Measurements from ENCODE around the gene BMAL2.

Gene BMAL2

DNA sequence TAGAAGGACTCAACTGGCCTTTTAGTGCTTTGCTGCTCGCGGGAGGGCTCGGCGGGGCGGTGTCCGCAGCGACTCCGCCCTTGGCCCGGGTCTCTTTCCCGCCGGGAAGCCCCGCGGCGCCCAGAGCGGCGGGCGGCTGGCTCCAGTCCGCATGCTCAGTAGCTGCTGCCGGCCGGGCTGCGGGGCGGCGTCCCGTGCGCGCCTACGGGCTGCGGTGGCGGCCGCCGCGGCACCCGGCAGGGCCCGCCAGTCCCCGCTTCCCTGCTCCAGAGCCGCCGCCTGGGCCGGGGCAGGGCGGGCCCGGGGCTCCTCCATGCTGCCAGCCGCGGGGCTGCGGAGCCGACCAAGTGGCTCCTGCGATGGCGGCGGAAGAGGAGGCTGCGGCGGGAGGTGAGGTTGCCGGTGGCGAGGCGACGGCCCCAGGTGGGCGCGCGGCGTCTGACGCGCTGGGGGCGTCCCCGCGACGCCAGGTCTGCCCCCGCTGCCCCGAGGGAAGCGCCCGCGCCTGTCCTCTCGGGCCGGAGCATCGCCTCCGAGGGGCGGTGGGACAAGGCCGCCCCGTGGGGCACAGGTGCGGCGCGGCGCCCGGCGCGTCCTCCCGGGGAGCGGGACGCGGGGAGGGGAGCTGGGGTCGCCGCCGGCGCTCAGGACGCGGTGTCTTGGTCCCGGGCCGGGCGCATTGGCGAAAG lies at the start of gene BMAL2:
Gene BMAL2, plus strand, starts transcription at position 123 of the 689 bp plus-strand sequence. Its CDS starts 237 bp downstream, at position 360.
- DNase-seq: peak; percentile 49

- DNase-seq: no peak
Observed at GRCh38 chr12:27284021-27284420, 48.6 kb upstream of the BMAL2 start.

- DNase-seq: no peak
Observed at GRCh38 chr12:27284751-27285150, 47.9 kb upstream of the BMAL2 start.

DNA sequence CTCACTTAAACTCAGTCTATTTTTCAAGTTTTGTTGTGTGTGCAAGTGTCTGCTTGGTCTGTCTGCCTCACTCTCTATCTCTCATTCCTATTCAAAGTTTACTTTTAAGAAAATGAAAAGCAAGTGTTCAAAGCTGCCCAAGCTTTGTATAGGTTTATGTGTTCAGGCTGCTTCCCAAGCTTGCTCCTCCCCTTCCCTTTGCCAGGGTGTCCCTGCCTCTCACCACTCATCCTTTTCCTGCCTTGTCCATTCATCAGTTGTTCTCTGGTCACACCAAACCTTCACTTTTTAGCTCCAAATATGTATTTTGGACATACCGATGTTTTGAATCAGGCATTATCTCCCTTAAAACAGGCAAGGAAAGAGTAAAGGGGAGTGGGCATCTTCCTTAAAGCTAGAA lies 47.2 kb upstream of the BMAL2 start:
- no peak for DNase-seq

DNA sequence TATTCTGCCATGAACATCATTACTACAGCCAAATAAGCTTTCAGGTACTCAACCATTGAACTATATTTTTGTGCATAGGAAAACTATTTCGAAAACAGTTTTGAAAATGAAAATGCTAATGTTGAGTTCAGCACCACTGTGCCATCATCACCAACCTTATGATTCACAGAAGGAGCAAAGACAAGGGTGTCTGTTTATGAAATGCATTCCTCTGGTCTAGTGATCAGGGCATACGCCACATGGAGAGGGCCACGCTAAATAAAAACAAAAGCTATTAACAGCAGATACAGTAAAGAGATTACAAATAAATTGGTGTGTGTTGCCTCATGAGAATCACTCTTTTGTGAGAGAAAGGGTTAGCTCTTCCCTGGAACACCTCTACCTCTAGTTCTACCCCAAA lies 43.2 kb upstream of the BMAL2 start:
- DNase-seq: no peak

GRCh38 chr12:27290501-27291168 lies 42.0 kb upstream of the BMAL2 start:
- DNase-seq: no peak

DNA sequence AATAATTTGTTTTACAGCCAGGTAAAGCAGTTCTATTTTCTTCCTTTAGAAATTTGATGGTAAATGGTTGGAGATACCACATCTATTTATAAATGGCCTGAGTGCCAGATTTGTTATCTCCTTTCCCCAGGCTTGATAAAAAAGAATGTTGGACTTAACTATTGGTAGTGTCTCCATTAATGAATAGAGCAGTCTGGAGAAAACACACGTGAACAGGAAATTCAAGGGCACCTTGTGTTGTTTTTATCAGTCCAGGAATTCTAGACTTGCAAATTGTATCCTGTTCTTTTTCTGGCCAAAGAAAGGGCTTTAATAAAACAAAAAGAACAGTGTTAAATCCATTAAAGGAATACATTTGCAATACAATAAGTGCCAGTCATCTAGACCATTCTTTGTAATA lies 40.8 kb upstream of the BMAL2 start:
- DNase-seq: no peak

DNA sequence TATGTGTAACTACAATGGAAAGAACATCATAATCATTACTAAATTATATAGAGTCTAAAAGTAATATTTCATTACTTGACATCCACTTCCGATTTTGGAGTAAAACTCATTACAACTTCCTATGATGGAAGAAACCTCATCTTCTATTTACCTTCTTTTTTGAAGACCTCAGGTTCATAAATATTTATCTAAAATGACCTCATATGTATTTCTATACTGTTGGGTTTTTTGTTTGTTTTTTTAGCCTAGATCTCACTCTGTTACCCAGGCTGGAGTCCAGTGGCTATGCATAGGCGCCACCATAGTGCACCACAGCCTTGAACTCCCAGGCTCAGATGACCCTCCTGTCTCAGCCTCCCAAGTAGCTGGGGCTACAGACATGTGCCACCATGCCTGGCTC lies 39.9 kb upstream of the BMAL2 start:
- DNase-seq: no peak

DNA sequence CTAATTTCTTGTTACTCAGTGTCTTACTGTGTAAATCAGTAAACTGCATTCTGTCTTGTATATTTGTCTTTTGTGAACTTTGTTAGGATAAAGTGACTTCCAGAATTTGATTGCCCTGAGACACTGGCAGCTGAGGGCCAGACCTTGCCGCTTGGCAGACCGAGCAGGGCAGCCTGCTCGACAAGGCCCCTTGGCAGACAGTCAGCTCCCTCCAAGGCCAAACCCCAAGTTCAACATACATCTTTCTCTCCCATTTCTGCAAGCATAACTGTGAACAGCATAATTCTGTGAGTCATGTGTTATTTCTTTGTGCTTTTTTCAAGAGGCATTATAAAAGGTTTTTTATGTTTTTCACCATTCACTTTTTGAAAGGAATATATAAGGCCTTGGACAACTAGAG lies 39.2 kb upstream of the BMAL2 start:
- DNase-seq: no peak

GRCh38 chr12:27296674-27297073 lies 36.0 kb upstream of the BMAL2 start:
- no peak for DNase-seq

DNA sequence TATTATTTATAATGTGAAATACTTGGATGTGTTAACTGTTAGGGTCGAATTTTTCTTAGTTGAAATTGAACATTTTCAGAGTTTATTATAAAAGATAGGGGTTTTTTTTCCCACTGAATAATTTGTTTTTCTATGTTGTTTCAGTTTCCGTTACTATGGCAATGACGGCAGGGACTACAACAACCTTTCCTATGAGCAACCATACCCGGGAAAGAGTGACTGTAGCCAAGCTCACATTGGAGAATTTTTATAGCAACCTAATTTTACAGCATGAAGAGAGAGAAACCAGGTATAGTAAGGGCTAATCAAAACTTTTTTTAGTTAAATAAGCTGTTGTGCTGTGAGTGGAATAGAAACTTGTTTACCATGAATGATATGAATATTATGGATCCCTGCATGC lies 35.1 kb upstream of the BMAL2 start:
- DNase-seq: no peak

- no peak for DNase-seq
Observed at GRCh38 chr12:27299102-27299501, 33.5 kb upstream of the BMAL2 start.

GRCh38 chr12:27300226-27300625 lies 32.4 kb upstream of the BMAL2 start:
- no peak for DNase-seq

- no peak for DNase-seq
Observed at GRCh38 chr12:27303139-27304111, 29.2 kb upstream of the BMAL2 start.

DNA sequence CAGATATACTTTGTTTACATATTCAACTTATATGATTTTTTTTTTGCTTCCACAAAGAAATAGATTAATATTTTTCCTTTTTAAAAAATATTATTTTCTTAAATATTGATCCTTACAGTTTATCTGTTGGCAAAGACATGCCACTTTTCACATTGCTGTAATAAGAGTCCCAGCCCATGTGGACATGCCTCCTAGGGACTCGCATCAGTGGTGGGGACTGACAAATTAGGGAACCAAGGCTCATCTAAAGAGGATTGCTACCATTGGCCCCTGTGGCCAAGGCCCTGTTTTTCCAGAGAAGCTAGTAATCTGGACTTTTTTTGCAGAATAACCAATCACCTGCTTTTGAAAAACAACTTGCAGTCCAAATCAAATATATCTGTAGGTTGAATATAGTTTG lies 27.8 kb upstream of the BMAL2 start:
- no peak for DNase-seq

DNA sequence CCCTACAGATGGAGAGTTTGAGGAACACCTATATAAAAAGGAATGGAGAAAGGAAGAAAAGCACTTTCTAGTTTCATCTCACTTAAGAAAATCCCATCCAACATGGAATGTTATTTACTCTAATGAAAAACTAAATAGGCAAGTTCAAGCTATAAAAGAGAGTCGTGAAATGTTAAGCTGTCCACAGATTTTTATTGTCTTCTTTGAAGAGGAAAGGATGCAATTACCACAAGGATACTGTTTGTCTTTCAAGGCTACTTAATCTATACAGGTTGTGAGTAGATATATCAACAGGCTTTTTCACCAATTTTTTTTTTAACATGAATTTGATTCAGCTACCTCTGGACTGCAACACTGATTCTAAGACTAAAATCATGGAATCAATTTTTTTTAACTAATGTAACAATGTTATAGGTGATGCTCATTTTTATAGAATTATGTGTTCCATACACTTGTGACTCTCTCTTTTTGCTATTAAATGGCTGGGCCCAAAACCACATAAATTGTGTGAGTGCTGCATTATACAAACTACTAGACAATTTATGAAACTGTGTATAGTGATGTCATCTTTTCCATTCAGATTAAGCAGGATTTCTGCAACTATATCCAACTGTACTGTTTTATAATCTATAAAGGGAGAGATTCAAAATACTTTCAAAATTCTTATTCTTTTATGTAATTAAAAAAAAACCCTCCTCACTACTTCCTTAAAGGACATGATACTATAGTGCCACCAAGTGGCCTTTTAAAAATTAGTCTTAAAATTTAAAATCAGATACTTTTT lies 26.8 kb upstream of the BMAL2 start:
- no peak for DNase-seq

DNA sequence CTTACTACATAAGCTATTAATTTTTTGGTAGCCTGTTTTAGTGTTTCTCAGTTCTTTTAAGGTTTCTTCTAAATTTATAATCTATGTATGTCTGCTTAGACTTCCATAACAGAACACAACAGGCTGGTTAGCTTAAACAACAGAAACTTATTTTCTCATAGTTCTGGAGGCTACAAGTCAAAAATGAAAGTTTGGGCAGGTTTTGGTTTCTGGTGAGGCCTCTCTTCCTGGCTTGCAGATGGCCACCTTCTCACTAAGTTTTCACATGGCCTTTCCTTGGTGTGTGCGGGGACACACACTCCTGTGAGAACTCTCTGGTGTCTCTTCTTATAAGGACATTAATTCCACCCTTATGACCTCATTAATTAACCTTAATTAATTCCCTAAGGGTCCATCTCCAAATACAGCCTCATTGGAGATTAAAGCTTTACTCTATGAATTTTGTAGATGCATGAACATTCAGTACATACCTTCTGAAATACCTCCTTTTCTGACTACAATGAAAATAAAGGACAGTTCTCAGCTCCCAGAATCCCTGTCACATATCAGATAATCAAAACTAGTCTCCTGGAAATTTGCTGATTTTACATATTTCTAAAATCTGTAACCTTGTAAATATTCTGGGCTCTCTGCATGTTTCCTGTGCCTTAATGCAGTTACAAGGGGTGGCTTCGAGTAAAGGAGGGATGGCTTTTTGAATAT lies 23.2 kb upstream of the BMAL2 start:
- no peak for DNase-seq

- DNase-seq: no peak
Observed at GRCh38 chr12:27309995-27310315, 22.7 kb upstream of the BMAL2 start.

- DNase-seq: no peak
Observed at GRCh38 chr12:27316947-27317346, 15.7 kb upstream of the BMAL2 start.

DNA sequence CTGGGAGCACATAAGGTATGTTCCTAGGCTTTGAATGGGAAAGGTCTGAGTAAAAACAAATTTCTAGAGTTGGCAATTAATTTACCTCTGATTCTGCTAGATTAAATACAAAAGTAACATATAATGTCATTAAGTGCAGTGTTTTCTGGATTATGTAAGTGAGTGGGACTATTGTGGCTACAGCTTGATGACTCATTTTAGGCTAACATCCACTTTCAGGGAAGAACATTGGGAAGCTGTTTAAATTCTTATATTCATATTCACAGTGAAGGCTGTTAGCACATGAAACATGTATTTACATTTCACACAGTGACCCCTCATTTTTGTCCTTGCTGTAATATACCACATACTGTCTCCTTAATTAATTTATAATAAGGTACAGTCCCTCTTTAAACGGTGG lies 13.2 kb upstream of the BMAL2 start:
- DNase-seq: no peak

- DNase-seq: no peak
Observed at GRCh38 chr12:27319848-27320247, 12.8 kb upstream of the BMAL2 start.

- no peak for DNase-seq
Observed at GRCh38 chr12:27324530-27324929, 8.1 kb upstream of the BMAL2 start.

Measured in GDM1 (cell line).